ENCODE measurements around the gene GGCX.
A peak's percentile ranks its signal among the peaks of the same experiment; 100 is the strongest.

Gene GGCX

DNA sequence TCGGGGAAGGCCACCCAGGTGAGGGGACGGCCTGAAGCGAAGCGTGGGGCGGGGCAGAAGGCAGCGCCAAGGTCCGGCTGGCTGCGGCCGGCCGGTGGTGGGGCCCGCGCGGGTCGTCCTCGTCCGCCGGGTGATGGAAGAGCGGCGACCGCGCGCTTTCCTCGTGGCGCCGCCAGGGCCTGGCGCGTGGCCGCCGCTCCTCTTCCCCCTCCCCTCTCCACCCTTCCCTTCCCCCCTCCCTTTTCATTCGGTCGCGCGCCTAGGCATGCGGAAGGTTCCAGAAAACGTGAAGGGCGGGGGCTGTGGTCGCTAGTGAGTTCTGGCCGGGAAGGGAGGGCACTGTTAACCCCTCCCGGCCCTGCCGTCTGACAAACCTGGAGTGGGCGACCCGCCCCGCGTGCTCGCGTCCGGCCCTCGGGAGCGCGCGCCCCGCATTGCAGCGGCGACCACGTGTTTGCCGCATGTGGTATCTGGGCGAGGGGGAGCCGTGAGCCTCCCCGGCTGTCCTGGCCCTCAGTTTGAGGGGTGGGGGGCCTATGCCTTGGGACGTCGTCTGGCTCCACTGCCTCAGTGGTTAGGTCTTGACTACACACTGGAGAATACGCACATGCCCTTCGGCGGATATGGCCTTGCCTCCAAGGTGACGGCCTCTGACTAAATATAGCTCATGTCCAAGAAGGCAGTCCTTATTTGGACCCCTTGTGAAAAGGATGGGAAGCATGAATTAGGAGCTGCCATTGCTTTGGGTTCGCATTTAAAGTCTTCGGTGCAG is 21.7 kb downstream of the GGCX start:
- DNase-seq, result peak; percentile 73

- peak; percentile 91 for DNase-seq
Observed at GRCh38 chr2:85538507-85539360, 22.6 kb downstream of the GGCX start, which contains the start of gene MAT2A. Gene MAT2A, plus strand, starts transcription at chr2:85539168. Its CDS starts 120 bp downstream, at chr2:85539288.

GRCh38 chr2:85537600-85538506 is 23.4 kb downstream of the GGCX start:
- peak; percentile 38 for DNase-seq

DNA sequence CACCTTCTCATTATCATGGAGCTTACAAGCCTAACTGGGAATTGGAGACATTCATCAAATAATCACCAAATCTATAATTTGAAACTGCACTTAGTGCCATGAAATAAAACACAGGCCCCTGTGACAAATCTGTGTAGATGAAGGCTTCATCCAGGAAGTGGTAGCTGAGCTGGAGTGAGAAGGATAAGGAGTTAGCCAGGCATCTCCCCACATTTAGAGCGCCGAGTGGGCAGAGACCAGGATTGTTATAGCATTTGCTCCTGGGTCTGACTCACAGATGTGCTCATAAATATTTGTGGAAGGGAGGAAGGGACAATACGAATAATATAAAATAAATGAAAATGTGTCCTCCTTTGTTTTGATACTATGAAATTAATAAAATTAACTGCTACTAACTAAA is 24.8 kb downstream of the GGCX start:
- DNase-seq, result no peak

DNA sequence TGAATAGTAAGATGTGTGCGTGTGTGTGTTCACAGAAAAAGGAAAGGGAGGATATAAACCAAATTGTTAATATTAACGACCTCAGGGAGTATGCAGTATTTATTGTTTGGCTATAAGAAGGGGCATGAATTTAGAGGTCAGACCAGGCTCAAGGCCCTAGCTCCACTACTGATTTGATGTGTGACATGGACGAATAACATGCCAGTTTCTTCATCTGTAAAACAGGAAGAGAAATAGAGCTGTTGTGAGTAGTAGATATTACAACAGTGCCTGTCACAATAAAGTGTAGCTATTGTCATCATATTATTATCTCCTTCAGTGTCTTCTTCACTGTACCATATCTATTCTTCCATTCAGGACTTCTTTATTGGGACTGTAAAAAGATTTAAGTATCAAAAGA is 26.4 kb downstream of the GGCX start:
- no peak for DNase-seq

- DNase-seq, result no peak
Observed at GRCh38 chr2:85534099-85534498, 27.2 kb downstream of the GGCX start.

GRCh38 chr2:85531589-85531988 is 29.7 kb downstream of the GGCX start:
- no peak for DNase-seq

- DNase-seq, result no peak
Observed at GRCh38 chr2:85529809-85530208, 31.5 kb downstream of the GGCX start.

GRCh38 chr2:85528355-85528754 is 32.9 kb downstream of the GGCX start:
- DNase-seq, result no peak

GRCh38 chr2:85527787-85528186 is 33.5 kb downstream of the GGCX start:
- DNase-seq, result no peak

GRCh38 chr2:85525567-85525966 is 35.7 kb downstream of the GGCX start:
- DNase-seq, result no peak

DNA sequence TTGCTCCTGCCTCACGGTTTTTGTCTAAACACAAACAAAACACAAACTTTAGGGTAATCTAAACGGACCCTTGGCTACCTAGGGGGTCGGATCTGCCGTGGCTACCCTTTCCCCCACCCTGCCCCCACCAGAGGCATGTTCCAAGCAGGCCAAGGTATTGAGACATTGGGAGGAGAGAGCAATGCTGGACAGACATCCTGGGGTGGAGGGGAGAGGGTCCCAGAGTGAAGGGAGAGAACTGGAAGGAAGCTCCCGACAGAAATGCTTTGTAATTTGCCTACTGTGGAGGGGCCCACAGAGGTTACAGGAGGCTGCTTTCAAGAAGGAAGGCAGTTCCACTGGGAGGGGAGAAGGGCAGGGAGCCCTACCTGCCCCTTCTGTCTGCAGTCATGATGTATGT is 36.3 kb downstream of the GGCX start:
- DNase-seq, result no peak

DNA sequence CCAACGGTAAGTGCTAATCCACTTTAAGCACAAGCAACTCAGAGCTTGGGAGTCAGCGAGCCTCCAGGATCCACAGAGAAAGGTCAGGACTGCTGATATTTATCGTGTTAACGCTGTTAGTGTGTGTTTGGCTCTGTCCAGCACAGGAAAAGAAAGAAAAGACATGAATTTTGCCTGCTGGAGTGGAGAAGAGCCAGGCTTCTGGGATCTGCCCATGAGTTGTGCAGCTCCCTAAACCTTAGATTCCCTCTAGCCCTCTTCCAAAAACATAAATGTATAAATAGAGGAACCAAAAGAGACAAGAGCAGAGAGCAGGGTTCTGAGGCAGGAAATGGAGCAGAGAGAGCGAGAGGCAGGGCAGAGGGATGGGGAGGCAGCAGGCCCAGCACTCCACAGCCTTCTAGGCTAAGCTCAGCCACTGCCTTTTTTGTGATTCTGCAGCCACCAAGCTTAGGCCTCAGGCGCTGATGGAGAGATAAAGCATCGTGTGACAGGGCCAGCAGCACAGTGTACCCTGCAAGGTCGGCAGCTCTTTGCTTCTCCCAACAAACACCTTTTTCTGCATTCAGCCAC is 36.9 kb downstream of the GGCX start:
- DNase-seq, result no peak

DNA sequence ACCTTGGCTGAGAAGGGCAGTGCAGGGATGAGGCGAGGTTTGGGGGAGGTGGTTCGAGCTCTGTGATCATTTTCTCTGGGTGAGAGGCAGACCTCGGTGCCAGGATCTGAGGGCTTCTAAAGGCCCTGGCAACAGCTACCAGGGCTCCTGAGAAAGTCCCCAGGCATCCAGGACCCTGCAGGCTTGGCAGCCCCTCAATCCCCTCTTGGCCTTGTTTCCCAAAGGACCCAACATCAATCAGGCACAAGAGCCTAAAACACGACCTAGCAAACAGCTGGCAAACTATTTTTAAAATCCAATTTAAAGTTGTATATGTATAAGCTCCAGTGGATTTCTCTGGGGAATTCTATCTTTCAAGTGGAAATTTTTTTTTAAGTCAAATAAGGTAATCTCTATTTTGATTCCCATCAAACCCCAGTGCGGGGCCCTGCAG is 37.4 kb downstream of the GGCX start:
- no peak for DNase-seq

DNA sequence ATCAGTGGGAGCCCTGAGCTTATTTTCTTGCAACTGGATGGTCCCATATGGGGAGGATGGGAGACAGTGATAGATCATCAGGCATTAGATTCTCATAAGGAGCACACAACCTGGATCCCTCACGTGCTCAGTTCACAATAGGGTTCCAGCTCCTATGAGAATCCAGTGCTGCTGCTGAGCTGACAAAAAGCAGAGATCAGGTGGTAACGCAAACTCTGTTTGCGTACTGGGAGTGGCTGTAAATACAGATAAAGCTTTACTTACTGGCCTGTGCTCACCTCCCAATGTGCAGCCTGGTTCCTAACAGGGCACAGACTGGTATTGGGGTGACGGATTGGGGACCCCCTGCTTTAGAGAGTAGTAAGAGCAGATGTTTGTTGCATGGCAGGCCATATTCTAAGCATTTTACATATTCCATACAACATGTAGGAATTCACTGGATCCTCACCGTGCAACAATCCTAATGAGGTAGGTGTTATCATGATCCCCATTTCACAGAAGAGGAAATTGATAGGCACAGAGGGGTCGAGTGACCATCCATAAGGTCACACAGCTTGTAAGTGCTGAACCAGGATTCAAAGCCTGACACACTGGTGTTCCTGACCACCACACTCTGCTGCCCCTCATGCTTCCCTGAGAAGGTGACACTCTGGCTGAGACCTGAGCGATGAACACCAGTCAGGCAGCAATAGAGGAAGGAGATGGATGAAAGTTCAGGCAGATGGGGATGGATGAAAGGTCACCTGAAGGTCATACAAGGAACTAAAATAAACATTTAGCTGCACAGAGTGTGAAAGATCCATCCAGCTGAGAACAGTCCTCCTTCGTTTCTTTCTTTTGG is 38.0 kb downstream of the GGCX start:
- DNase-seq, result no peak

GRCh38 chr2:85522090-85522647 is 39.1 kb downstream of the GGCX start:
- DNase-seq, result no peak

- DNase-seq, result no peak
Observed at GRCh38 chr2:85516653-85517389, 44.5 kb downstream of the GGCX start.

DNA sequence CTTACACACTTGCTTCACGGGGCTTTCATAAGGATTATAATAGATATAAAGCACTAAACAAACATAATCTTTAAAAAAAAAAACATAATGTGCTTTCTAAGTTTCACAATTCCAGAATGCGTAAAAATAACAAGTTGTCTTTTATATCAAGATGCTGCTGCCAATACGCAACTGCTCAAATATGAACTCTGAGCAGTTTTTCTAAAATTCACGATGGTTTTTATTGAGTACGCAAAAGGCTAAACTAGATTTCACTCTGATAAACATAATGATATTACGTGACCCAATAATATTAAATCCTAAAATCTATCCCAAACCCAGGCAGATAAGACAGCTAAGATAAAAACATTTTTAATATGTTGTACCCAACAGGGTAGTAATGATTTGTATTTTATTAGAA is 47.0 kb downstream of the GGCX start:
- no peak for DNase-seq

GRCh38 chr2:85511008-85511811 is 50.1 kb downstream of the GGCX start:
- no peak for DNase-seq

DNA sequence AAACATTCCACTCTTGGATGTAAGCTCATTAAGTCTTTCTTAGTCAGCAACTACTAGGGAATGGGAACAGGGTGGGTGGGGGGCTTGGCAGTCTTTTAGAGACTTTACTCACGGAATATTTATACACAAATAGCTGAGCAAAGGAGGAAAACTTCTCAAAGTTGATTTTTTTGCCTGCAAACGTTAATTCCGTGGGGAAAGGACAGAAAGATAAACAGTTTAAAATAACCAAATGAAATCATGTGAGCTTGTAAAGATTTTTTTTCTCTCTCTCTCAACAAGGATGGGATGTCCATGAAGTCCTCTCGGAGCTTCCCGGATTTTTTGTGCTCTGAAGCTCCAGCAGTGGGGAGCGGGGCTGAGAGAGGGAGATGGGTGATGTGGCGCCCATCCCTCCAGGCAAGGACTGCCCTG is 54.5 kb downstream of the GGCX start:
- no peak for DNase-seq
